Endothelial cell of umbilical vein (primary cell): ENCODE results near the gene ETNK1. TPM values are rescaled to one million over a fixed set of nuclear protein-coding genes. Genes with fewer than 3 reads are reported as not detected.
"Not testable (repeated sequence)": the region's sequence is repeated elsewhere in the genome, so short reads cannot be mapped to it uniquely, and the experiment has no call there.

ENCODE experiments used
- BruUV-seq: library from RNA; stranded (reverse); fragments of 400-500 nt; replicated peaks from 2 replicates; lab custom pipeline; 2021; lab: Mats Ljungman, UMichigan
- CTCF ChIA-PET: fragments of 300-600, 350-600 bp; sonication (Branson Sonifier 250); formaldehyde crosslinking; loops from one replicate; lab custom pipeline; 2021; ENCODE audit warnings: antibody characterized with exemption, inconsistent platforms; lab: Charles Lee
- POLR2A ChIA-PET: fragments of 300-600, 350-600 bp; sonication (Branson Sonifier 250); formaldehyde crosslinking; loops from one replicate; lab custom pipeline; 2021; ENCODE audit warnings: antibody characterized with exemption, inconsistent platforms; lab: Charles Lee
- DNase-seq: peaks from one replicate; pipeline ENCODE4 v3.0.0-alpha.2; 2011; ENCODE audit warnings: low read depth, low spot score
- FAIRE-seq: peaks from 2 replicates; lab custom pipeline; 2011; peaks lifted over from hg19 to GRCh38; lab: Jason Lieb, UNC
- H2AFZ ChIP-seq: 2 replicates; pipeline ENCODE4 v1.6.0; 2012; ENCODE audit warnings: low read depth, low read length, control low read depth, inconsistent platforms
- H3K27ac ChIP-seq: 2 replicates; pipeline ENCODE4 v1.5.1; 2011; ENCODE audit warnings: low read depth, mild to moderate bottlenecking, control low read depth, low read length, moderate library complexity; ENCODE audit not compliant: insufficient read depth
- H3K27me3 ChIP-seq, 2 experiments: 2 replicates each; pipeline versions ENCODE4 v1.6.0 to v1.6.1; 2011; ENCODE audit warnings: low read length in 2 of 2, mixed read lengths in 1 of 2; ENCODE audit not compliant: control insufficient read depth in 2 of 2, insufficient read depth in 2 of 2
- H3K36me3 ChIP-seq, 2 experiments: 2 replicates in 1 of 2; 3 replicates in 1 of 2; pipeline ENCODE4 v1.5.1; 2011; ENCODE audit warnings: low read length in 2 of 2, mild to moderate bottlenecking in 1 of 2, moderate library complexity in 1 of 2; ENCODE audit not compliant: control insufficient read depth in 2 of 2, insufficient read depth in 2 of 2; ENCODE audit errors: extremely low read depth in 1 of 2
- H3K4me1 ChIP-seq: 3 replicates; pipeline ENCODE4 v1.5.1; 2011; ENCODE audit warnings: mild to moderate bottlenecking, low read length; ENCODE audit not compliant: control insufficient read depth, insufficient read depth; ENCODE audit errors: extremely low read depth
- H3K4me2 ChIP-seq: 2 replicates; pipeline ENCODE4 v1.6.1; 2011; ENCODE audit warnings: low read length, control low read depth, mixed read lengths; ENCODE audit not compliant: insufficient read depth
- H3K4me3 ChIP-seq, 3 experiments: fragments of 200-600 bp in 1 of 3; sonication (generic), shearing (Covaris generic) in 1 of 3; replicated peaks in 1 of 3; 2 replicates each; pipeline ENCODE4 v1.5.1; 2011 to 2016; ENCODE audit warnings: control low read depth in 3 of 3, low read length in 3 of 3, mild to moderate bottlenecking in 2 of 3, inconsistent platforms in 1 of 3, low read depth in 1 of 3, moderate library complexity in 1 of 3; ENCODE audit not compliant: insufficient read depth in 1 of 3
- H3K79me2 ChIP-seq: 2 replicates; pipeline ENCODE4 v1.6.0; 2012; ENCODE audit warnings: low read length, inconsistent platforms; ENCODE audit not compliant: control insufficient read depth, insufficient read depth
- H3K9ac ChIP-seq: replicated peaks from 2 replicates; pipeline ENCODE3; 2011; ENCODE audit warnings: low read length, control low read depth; ENCODE audit not compliant: insufficient read depth; ENCODE audit errors: extremely low read depth
- H3K9me1 ChIP-seq: replicated peaks from 3 replicates; pipeline ENCODE4 v1.6.0; 2011; ENCODE audit warnings: mild to moderate bottlenecking, low read length; ENCODE audit not compliant: control insufficient read depth, insufficient read depth; ENCODE audit errors: extremely low read depth
- H3K9me3 ChIP-seq: replicated peaks from 2 replicates; pipeline ENCODE4 v1.5.1; 2012; ENCODE audit warnings: low read length, inconsistent platforms; ENCODE audit not compliant: control insufficient read depth, insufficient read depth
- H4K20me1 ChIP-seq: replicated peaks from 2 replicates; pipeline ENCODE3; 2011; ENCODE audit warnings: mild to moderate bottlenecking, low read length; ENCODE audit not compliant: control insufficient read depth, insufficient read depth; ENCODE audit errors: extremely low read depth
- EZH2 ChIP-seq: IDR thresholded peaks from 2 replicates; pipeline ENCODE4 v1.6.1; 2012; ENCODE audit warnings: borderline replicate concordance, low read depth, mild to moderate bottlenecking, moderate library complexity, low read length, inconsistent platforms; ENCODE audit not compliant: severe bottlenecking
- FOS ChIP-seq: IDR thresholded peaks from 2 replicates; pipeline ENCODE4 v1.6.1; 2011; ENCODE audit warnings: mild to moderate bottlenecking, low read length, moderate library complexity, borderline replicate concordance; ENCODE audit not compliant: insufficient read depth
- GATA2 ChIP-seq: IDR thresholded peaks from 2 replicates; pipeline ENCODE4 v1.7.0; 2011; ENCODE audit warnings: low read depth, mild to moderate bottlenecking, moderate library complexity, mixed read lengths, low read length; ENCODE audit not compliant: insufficient read length, insufficient read depth
- JUN ChIP-seq: IDR thresholded peaks from 2 replicates; pipeline ENCODE4 v1.6.1; 2011; ENCODE audit warnings: borderline replicate concordance, low read depth; ENCODE audit not compliant: insufficient read length, insufficient read depth
- MYC ChIP-seq: IDR thresholded peaks from one replicate; pipeline ENCODE4 v1.6.1; 2011; ENCODE audit warnings: mild to moderate bottlenecking, low read depth, low read length
- POLR2A ChIP-seq: IDR thresholded peaks from 2 replicates; pipeline ENCODE4 v1.6.1; 2012; ENCODE audit warnings: low read depth, mild to moderate bottlenecking, control low read depth, low read length
- POLR2AphosphoS5 ChIP-seq: IDR thresholded peaks from 2 replicates; pipeline ENCODE4 v1.6.1; 2012; ENCODE audit warnings: low read depth, mild to moderate bottlenecking, control low read depth, low read length, moderate library complexity; ENCODE audit not compliant: insufficient read depth
- dilution Hi-C: fragments of 300-500 bp; cut with MboI; formaldehyde crosslinking; loops from one replicate; pipeline ENCODE4 v1.15.0; 2019; ENCODE audit warnings: low sequenced_read_pairs; ENCODE audit not compliant: extremely low pct_ligation_motif_present
- intact Hi-C: fragments of 100-400 bp; cut with micrococcal nuclease; formaldehyde crosslinking; loops from one replicate; pipeline ENCODE4 v1.10.0; 2022
- polyA plus RNA-seq, 4 experiments: library from polyadenylated mRNA; depleted of rRNA in 3 of 4; stranded (reverse) in 3 of 4; unstranded in 1 of 4; fragments of >200 nt; gene quantifications; 2 replicates each; pipeline versions ENCODE4 v1.2.1 to v1.2.3, GENCODE V29; 2011 to 2012; ENCODE audit warnings: missing spikeins in 1 of 4
- total RNA-seq: library from RNA; stranded (reverse); gene quantifications from 2 replicates; pipeline ENCODE4 v1.2.3, GENCODE V29; 2021
- TF ChIP-seq, protein P1 (sequence below), 2 donors: IDR thresholded peaks; 1 replicate in 1 of 2; 2 replicates in 1 of 2; pipeline ENCODE4 v1.5.1; 2011; ENCODE audit warnings: low read length in 2 of 2, mild to moderate bottlenecking in 2 of 2, moderate library complexity in 2 of 2, control low read depth in 1 of 2, inconsistent platforms in 1 of 2, low read depth in 1 of 2; ENCODE audit not compliant: insufficient read depth in 1 of 2; ENCODE audit errors: extremely low read depth in 1 of 2
- TF ChIP-seq, protein P2 (sequence below): IDR thresholded peaks from 2 replicates; pipeline ENCODE4 v1.6.1; 2011; ENCODE audit not compliant: insufficient read depth, insufficient read length

Gene ETNK1
- total and polyA plus RNA-seq, 2 donors (not counting 3 experiments of a cell fraction or from before 2014, with no cell fraction given) = 11.4 to 68.4 TPM

DNA sequence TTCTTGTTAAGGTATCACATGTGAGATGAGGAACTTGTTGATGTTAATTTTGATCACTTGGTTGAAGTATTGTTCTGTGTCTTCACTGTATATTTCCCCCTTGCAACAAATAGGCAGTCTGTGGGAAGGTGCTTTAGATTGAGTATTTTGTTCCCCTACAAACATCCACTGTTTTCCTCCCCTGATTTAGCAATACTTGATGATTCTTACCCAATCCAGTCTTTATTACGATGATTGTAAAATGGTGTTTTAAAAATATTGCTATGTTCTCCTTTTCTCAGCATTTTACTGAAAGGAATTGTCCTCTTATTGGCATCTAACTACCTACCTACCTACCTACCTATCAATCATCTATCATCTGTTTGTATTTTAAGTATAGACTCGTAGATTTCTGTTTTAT lies 66.3 kb downstream of the ETNK1 start:
- ChIA-PET CTCF (no interaction called here), POLR2A (no interaction called here)
- TF ChIP-seq POLR2AphosphoS5 (no peak), EZH2 (no peak), MYC (no peak), FOS (no peak), GATA2 (no peak), POLR2A (no peak), JUN (no peak)
- TF ChIP-seq, protein P1, sequence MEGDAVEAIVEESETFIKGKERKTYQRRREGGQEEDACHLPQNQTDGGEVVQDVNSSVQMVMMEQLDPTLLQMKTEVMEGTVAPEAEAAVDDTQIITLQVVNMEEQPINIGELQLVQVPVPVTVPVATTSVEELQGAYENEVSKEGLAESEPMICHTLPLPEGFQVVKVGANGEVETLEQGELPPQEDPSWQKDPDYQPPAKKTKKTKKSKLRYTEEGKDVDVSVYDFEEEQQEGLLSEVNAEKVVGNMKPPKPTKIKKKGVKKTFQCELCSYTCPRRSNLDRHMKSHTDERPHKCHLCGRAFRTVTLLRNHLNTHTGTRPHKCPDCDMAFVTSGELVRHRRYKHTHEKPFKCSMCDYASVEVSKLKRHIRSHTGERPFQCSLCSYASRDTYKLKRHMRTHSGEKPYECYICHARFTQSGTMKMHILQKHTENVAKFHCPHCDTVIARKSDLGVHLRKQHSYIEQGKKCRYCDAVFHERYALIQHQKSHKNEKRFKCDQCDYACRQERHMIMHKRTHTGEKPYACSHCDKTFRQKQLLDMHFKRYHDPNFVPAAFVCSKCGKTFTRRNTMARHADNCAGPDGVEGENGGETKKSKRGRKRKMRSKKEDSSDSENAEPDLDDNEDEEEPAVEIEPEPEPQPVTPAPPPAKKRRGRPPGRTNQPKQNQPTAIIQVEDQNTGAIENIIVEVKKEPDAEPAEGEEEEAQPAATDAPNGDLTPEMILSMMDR (IDR thresholded peaks at IDR 0.05; ENCODE audit: extremely low read depth in 1 of 2, insufficient read depth in 1 of 2, low read depth in 1 of 2, low read length in 2 of 2) = no peak
- TF ChIP-seq, protein P2, sequence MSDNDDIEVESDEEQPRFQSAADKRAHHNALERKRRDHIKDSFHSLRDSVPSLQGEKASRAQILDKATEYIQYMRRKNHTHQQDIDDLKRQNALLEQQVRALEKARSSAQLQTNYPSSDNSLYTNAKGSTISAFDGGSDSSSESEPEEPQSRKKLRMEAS = no peak
- H3K27ac ChIP-seq = no peak overlapping the region
- H3K9me3 ChIP-seq = no peaks in the 10 kb centered on the region
- DNase-seq = no peak
- H4K20me1 ChIP-seq = no peaks in the 10 kb centered on the region
- H3K4me1 ChIP-seq = peaks cover 18% of the 10 kb centered on the region
- no peaks in the 10 kb centered on the region for H3K79me2 ChIP-seq
- no peaks in the 10 kb centered on the region for H3K36me3 ChIP-seq
- H3K4me3 ChIP-seq = no peak overlapping the region
- no peaks in the 10 kb centered on the region for H3K27me3 ChIP-seq
- H3K4me2 ChIP-seq = no peak overlapping the region
- H3K9me1 ChIP-seq = peaks cover 2% of the 10 kb centered on the region
- FAIRE-seq = no peak
- H2AFZ ChIP-seq = no peak overlapping the region
- BruUV-seq = no TSS peak
- dilution Hi-C loops (no loop called here), intact Hi-C loops (no loop called here)
- H3K9ac ChIP-seq = no peak overlapping the region

DNA sequence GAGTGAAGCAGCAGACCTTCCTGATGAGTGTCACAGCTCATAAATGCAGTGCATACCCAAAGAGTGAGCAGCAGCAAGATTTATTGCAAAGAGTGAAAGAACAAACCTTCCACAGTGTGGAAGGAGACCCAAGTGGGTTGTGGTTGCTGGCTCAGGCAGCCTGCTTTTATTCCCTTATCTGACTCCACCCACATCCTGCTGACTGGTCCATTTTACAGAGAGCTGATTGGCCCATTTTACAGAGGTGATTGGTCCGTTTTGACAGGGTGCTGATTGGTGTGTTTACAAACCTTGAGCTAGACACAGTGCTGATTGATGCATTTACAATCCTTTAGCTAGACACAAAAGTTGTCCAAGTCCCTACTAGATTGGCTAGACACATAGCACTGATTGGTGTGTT lies 67.5 kb downstream of the ETNK1 start:
- H3K27ac ChIP-seq, H3K9me1 ChIP-seq, H3K9ac ChIP-seq, H3K4me2 ChIP-seq, H2AFZ ChIP-seq, H3K36me3 ChIP-seq, H3K27me3 ChIP-seq, intact Hi-C loops, H3K4me1 ChIP-seq, H4K20me1 ChIP-seq, DNase-seq, H3K4me3 ChIP-seq, H3K79me2 ChIP-seq, BruUV-seq, H3K9me3 ChIP-seq, POLR2A ChIA-PET, dilution Hi-C loops, FAIRE-seq: not testable (repeated sequence)
- CTCF ChIA-PET = interaction anchor here (1.0 to 1.5 kb wide), 2 partner anchors 8 to 12 kb away, joined by 4 to 6 read pairs; no protein-coding TSS in a partner anchor
